Astrocyte of the cerebellum (primary cell): ENCODE measurements around the gene U2SURP.
A peak's percentile ranks its signal among the peaks of the same experiment; 100 is the strongest.
"Not testable (repeated sequence)": the region's sequence is repeated elsewhere in the genome, so short reads cannot be mapped to it uniquely, and the experiment has no call there.

Experiments used
- DNase-seq: peaks from one replicate; pipeline ENCODE4 v3.0.0-alpha.2; 2011; ENCODE audit warnings: low read depth
- H3K4me3 ChIP-seq: 2 replicates; pipeline ENCODE4 v1.5.1; 2011; ENCODE audit warnings: mild to moderate bottlenecking, low read depth, low read length, moderate library complexity
- CTCF ChIP-seq: IDR thresholded peaks from 2 replicates; pipeline ENCODE4 v1.5.1; 2012; ENCODE audit warnings: low read length, low read depth, moderate library complexity, mild to moderate bottlenecking; ENCODE audit errors: missing control alignments
- in situ Hi-C: cut with HindIII; loops from 2 replicates; pipeline ENCODE4 v1.10.0; 2017; ENCODE audit warnings: low sequenced_read_pairs

The U2SURP gene

GRCh38 chr3:143070977-143071551, 69.7 kb downstream of the U2SURP start:
- in situ Hi-C loops, result no loop called here
- H3K4me3 ChIP-seq, result no peak overlapping the region
- TF ChIP-seq CTCF, result no peak
- peak; percentile 42 for DNase-seq

GRCh38 chr3:143071776-143072175, 70.4 kb downstream of the U2SURP start:
- no peak for TF ChIP-seq CTCF
- DNase-seq, result no peak
- in situ Hi-C loops, result no loop called here
- H3K4me3 ChIP-seq, result no peak overlapping the region

GRCh38 chr3:143072298-143073020, 71.1 kb downstream of the U2SURP start:
- in situ Hi-C loops, H3K4me3 ChIP-seq, DNase-seq: not testable (repeated sequence)

- DNase-seq, in situ Hi-C loops, H3K4me3 ChIP-seq: not testable (repeated sequence)
These were observed 72.2 kb downstream of the U2SURP start for GRCh38 chr3:143073541-143073940.

GRCh38 chr3:143073983-143074382, 72.6 kb downstream of the U2SURP start:
- in situ Hi-C loops, H3K4me3 ChIP-seq, DNase-seq: not testable (repeated sequence)

GRCh38 chr3:143078883-143079282, 77.5 kb downstream of the U2SURP start:
- no peak for TF ChIP-seq CTCF
- in situ Hi-C loops, result no loop called here
- no peak overlapping the region for H3K4me3 ChIP-seq
- no peak for DNase-seq

- in situ Hi-C loops, result no loop called here
- no peak overlapping the region for H3K4me3 ChIP-seq
- TF ChIP-seq CTCF, result no peak
- no peak for DNase-seq
These were observed 78.8 kb downstream of the U2SURP start for GRCh38 chr3:143080196-143080595.

GRCh38 chr3:143081365-143081764, 80.0 kb downstream of the U2SURP start:
- TF ChIP-seq CTCF, result no peak
- no peak overlapping the region for H3K4me3 ChIP-seq
- no peak for DNase-seq
- in situ Hi-C loops, result no loop called here
